A673 (cell line): ENCODE data around the gene PAM16. TPM values are rescaled to one million over a fixed set of nuclear protein-coding genes. Genes with fewer than 3 reads are reported as not detected.

Experiments used
- BruUV-seq: library from RNA; stranded (reverse); fragments of 400-500 nt; replicated peaks from 2 replicates; lab custom pipeline; 2021; lab: Mats Ljungman, UMichigan
- CTCF ChIA-PET: fragments of 300-600 bp; sonication (Branson Sonifier 250); formaldehyde crosslinking; loops from one replicate; lab custom pipeline; 2022; ENCODE audit warnings: antibody characterized with exemption; lab: Charles Lee
- POLR2A ChIA-PET: fragments of 300-600 bp; sonication (Branson Sonifier 250); formaldehyde crosslinking; loops from one replicate; lab custom pipeline; 2022; ENCODE audit warnings: antibody characterized with exemption; ENCODE audit not compliant: low non-redundant PET; lab: Charles Lee
- DNase-seq: peaks from one replicate; pipeline ENCODE4 v3.0.0-alpha.2; 2015; ENCODE audit warnings: low spot score
- H3K27ac ChIP-seq: fragments of 200-600 bp; sonication (generic); 2 replicates; pipeline ENCODE4 v1.5.1; 2016; ENCODE audit warnings: mixed run types, low read depth, mild to moderate bottlenecking, mixed read lengths, antibody characterized with exemption, low read length; ENCODE audit not compliant: poor library complexity, severe bottlenecking
- H3K27me3 ChIP-seq: fragments of 200-600 bp; sonication (generic); replicated peaks from 2 replicates; pipeline ENCODE4 v1.6.1; 2017; ENCODE audit warnings: mixed run types, low read depth, mild to moderate bottlenecking, mixed read lengths, antibody characterized with exemption, low read length; ENCODE audit not compliant: insufficient read depth, poor library complexity
- H3K36me3 ChIP-seq: fragments of 200-600 bp; sonication (generic); 2 replicates; pipeline ENCODE4 v1.6.1; 2016; ENCODE audit warnings: mixed run types, mild to moderate bottlenecking, mixed read lengths, antibody characterized with exemption, low read length; ENCODE audit not compliant: insufficient read depth, poor library complexity, severe bottlenecking
- H3K4me1 ChIP-seq: fragments of 200-600 bp; sonication (generic); 2 replicates; pipeline ENCODE4 v1.6.1; 2017; ENCODE audit warnings: mixed run types, mild to moderate bottlenecking, mixed read lengths, antibody characterized with exemption, low read length; ENCODE audit not compliant: insufficient read depth, poor library complexity, severe bottlenecking
- H3K4me3 ChIP-seq: fragments of 200-600 bp; sonication (generic); 2 replicates; pipeline ENCODE4 v1.5.1; 2016; ENCODE audit warnings: low read depth, mixed run types, mild to moderate bottlenecking, mixed read lengths, low read length; ENCODE audit not compliant: poor library complexity, severe bottlenecking
- H3K9me3 ChIP-seq: fragments of 200-600 bp; sonication (generic); 2 replicates; pipeline ENCODE4 v1.6.1; 2016; ENCODE audit warnings: mixed run types, low read depth, mild to moderate bottlenecking, mixed read lengths, antibody characterized with exemption, low read length; ENCODE audit not compliant: poor library complexity, severe bottlenecking
- EZH2 ChIP-seq: fragments of 200-600 bp; sonication (generic); IDR thresholded peaks from 2 replicates; pipeline ENCODE4 v1.6.1; 2017; ENCODE audit warnings: borderline replicate concordance, low read depth, mild to moderate bottlenecking, mixed read lengths, antibody characterized with exemption, low read length; ENCODE audit not compliant: poor library complexity, severe bottlenecking
- intact Hi-C: fragments of 100-400 bp; cut with micrococcal nuclease; formaldehyde crosslinking; loops from one replicate; pipeline ENCODE4 v1.10.0; 2022; ENCODE audit not compliant: unreplicated experiment
- total RNA-seq: library from RNA; stranded (reverse); gene quantifications from 2 replicates; pipeline ENCODE4 v1.2.3, GENCODE V29; 2021
- TF ChIP-seq, protein P1 (sequence below): fragments of 300-800, 200-600 bp; sonication (generic); conservative IDR thresholded peaks from 2 replicates; pipeline ENCODE4 v1.5.1; 2017; ENCODE audit warnings: low read depth, mild to moderate bottlenecking, antibody characterized with exemption, low read length, moderate library complexity, mixed read lengths

PAM16 gene
- total RNA-seq, 1 experiment from 2014 or later, result 90.3 TPM

DNA sequence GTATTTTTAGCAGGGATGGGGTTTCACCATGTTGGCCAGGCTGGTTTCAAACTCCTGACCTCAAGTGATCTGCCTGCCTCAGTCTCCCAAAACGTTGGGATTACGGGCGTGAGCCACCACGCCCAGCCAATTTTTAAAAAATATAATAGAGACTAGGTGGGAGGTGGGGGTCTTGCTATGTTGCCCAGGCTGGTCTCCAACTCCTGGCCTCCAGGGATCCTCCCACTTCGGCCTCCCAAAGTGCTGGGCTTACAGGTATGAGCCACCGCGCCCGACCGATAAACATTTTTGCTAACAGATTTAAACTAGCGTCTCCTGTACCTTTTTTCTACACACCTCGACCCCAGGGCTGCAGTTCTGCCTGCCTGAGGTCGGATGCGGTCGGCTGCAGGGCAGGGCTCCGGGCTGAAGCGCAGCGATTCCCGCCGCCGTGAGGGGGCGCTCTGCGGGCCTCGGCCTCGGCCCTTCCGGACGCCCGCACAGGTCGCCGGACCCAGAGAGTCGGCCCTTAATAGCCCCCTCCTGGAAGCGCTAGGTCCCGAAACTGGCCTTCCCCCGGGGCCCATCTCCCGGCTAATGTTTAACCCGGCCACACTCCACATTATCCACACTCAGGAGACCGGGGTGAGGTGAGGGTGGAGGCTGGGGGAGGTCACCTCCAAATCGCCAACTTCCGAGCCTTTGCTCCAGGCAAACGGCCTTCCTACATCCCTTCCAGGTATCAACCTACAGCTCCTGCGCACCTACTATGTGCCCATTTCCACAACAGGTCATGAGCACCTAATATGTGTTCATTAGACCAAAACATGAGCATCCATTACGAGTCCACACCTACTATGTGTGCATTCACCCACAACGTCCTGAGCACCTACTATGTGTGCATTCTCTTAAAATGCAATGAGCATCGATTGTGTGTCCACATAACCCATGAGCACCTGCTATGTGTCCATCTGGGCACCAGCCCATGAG, 37.3 kb downstream of the PAM16 start:
- CTCF ChIA-PET, result interaction anchor here (0.7 kb wide), 1 partner anchor 9 kb away, joined by 5 read pairs; no protein-coding TSS in a partner anchor
- H3K27me3 ChIP-seq, result no peaks in the 10 kb centered on the region
- TF ChIP-seq, protein P1, sequence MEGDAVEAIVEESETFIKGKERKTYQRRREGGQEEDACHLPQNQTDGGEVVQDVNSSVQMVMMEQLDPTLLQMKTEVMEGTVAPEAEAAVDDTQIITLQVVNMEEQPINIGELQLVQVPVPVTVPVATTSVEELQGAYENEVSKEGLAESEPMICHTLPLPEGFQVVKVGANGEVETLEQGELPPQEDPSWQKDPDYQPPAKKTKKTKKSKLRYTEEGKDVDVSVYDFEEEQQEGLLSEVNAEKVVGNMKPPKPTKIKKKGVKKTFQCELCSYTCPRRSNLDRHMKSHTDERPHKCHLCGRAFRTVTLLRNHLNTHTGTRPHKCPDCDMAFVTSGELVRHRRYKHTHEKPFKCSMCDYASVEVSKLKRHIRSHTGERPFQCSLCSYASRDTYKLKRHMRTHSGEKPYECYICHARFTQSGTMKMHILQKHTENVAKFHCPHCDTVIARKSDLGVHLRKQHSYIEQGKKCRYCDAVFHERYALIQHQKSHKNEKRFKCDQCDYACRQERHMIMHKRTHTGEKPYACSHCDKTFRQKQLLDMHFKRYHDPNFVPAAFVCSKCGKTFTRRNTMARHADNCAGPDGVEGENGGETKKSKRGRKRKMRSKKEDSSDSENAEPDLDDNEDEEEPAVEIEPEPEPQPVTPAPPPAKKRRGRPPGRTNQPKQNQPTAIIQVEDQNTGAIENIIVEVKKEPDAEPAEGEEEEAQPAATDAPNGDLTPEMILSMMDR, result peak; percentile 57
- no peak for TF ChIP-seq EZH2
- BruUV-seq, result no TSS peak
- peaks cover 23% of the 10 kb centered on the region for H3K4me1 ChIP-seq
- H3K27ac ChIP-seq, result no peak overlapping the region
- H3K4me3 ChIP-seq, result no peak overlapping the region
- no peaks in the 10 kb centered on the region for H3K36me3 ChIP-seq
- intact Hi-C loops, result no loop called here
- DNase-seq, result no peak
- POLR2A ChIA-PET, result no interaction called here
- H3K9me3 ChIP-seq, result no peaks in the 10 kb centered on the region

DNA sequence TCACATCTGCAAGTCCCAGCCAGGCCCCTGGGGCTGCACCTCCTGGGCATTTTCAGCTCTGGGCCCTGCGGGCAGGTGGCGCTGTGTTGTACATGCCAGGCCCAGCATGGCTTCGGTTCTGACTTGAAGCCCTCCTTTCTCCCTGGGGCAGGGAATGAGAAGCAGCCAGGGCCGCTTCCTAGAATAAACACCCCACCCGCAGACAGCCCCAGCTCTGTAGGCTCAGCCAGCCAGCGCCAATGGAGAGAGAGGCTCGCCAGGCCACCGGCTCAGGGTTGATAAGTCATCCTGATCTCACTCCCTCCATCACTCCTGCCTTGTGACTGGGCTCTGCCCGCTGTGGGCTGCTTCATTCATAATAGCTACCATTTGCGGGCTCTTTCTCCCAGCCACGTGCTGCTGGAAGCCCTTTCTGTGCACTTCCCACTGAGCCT, 41.3 kb downstream of the PAM16 start:
- TF ChIP-seq, protein P1, result peak; percentile 58
- no peak for TF ChIP-seq EZH2
- DNase-seq, result peak; percentile 48
- H3K27me3 ChIP-seq, result no peaks in the 10 kb centered on the region
- H3K4me1 ChIP-seq, result peaks cover 8% of the 10 kb centered on the region
- no peaks in the 10 kb centered on the region for H3K9me3 ChIP-seq
- POLR2A ChIA-PET, result no interaction called here
- no peak overlapping the region for H3K4me3 ChIP-seq
- intact Hi-C loops, result no loop called here
- no peak overlapping the region for H3K27ac ChIP-seq
- no peaks in the 10 kb centered on the region for H3K36me3 ChIP-seq
- CTCF ChIA-PET, result no interaction called here
- no TSS peak for BruUV-seq

- ChIA-PET CTCF (no interaction called here), POLR2A (no interaction called here)
- Histone ChIP-seq H3K27ac (no peak overlapping the region), H3K27me3 (no peaks in the 10 kb centered on the region), H3K4me3 (no peak overlapping the region), H3K4me1 (peaks cover 8% of the 10 kb centered on the region), H3K9me3 (no peaks in the 10 kb centered on the region), H3K36me3 (no peaks in the 10 kb centered on the region)
- BruUV-seq, result no TSS peak
- intact Hi-C loops, result no loop called here
- DNase-seq, result no peak
- TF ChIP-seq, protein P1, result no peak
- no peak for TF ChIP-seq EZH2
Observed at GRCh38 chr16:4309102-4309832, 41.9 kb downstream of the PAM16 start.
